GM12892 (cell line): ENCODE measurements around the gene C17orf114.
A peak's percentile ranks its signal among the peaks of the same experiment; 100 is the strongest.

Source experiments
- POLR2A ChIP-seq: IDR thresholded peaks from 2 replicates; pipeline ENCODE4 v1.6.1; 2011; ENCODE audit warnings: low read depth, low read length, control low read depth
- POLR2AphosphoS5 ChIP-seq: IDR thresholded peaks from 2 replicates; pipeline ENCODE4 v1.6.1; 2011; ENCODE audit warnings: low read depth, low read length, control low read depth
- TAF1 ChIP-seq: IDR thresholded peaks from 2 replicates; pipeline ENCODE4 v1.6.1; 2011; ENCODE audit warnings: low read depth, mild to moderate bottlenecking, control low read depth, low read length, borderline replicate concordance

DNA sequence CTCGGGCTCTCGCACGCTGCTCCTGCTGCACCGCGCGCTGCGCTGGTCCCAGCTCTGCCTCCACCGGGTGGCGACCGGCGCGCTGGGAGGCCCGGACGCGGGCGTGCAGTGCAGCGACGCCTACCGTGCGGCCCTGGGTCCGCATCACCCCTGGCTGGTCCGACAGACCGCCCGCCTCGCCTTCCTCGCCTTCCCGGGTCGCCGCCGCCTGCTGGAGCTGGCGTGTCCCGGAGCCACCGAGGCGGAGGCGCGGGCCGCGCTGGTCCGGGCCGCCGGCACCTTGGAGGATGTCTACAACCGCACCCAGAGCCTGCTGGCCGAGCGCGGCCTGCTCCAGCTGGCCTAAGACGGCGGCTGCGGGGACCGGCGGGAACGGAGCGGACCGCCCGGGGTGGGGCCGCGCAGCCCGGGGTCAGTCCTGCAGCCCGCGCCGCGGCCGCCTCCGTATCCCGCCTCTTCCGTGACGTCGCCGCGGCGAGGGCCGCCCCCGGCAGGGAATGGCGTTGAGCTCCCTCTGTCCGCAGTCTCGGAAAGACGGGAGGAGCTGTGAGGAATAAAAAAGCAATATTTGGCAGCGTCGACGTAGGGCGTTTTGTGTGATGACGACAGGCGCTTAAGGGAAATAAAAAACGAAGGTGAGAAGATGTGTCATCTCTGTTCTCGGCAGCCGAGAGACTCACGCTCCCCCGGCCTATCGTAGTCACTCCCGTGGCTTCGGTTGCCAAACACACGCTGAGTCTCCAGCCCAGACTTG is 12.0 kb downstream of the C17orf114 start:
- peak; percentile 50; the same call in 1 of the 2 replicates for TF ChIP-seq POLR2A
- 0 out of 2 replicates have a peak, but pooled peaks have one; percentile 12 for TF ChIP-seq TAF1
- no peak for TF ChIP-seq POLR2AphosphoS5
